ENCODE results near the gene YEATS2. TPM values are rescaled to one million over a fixed set of nuclear protein-coding genes. Genes with fewer than 3 reads are reported as not detected.

YEATS2 gene
- total RNA-seq, 1 experiment from 2014 or later: 38.6 TPM

DNA sequence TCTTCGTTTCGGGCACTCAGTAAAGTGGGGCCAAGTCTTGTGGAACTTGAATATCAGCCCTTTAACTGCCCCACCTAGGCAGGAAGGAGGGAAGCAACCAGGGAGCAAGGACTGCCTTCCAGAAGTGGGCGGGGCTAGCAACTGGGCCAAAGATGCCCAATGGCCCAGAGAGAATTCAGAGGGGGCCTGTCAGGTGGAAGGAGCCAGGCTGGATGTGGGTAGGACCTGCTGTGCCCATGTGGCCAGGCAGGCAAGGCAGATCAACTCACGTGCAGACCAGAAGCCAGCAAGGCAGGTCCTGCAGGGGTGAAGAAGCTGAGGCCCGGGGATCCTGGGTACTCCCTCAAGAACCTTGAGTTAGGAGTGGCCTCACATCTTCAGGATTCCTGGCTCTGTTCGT is 122.2 kb downstream of the YEATS2 start:
- ChIA-PET CTCF (no interaction called here), POLR2A (no interaction called here), RAD21 (ENCODE audit: low non-redundant PET in 1 of 2, low total read pairs in 2 of 2, uncharacterized antibody in 2 of 2, unreplicated experiment in 2 of 2) (no interaction called here)
- H4K20me1 ChIP-seq (ENCODE audit: insufficient read depth): no peaks in the 10 kb centered on the region
- H3K9me2 ChIP-seq (ENCODE audit: insufficient read depth): no peaks in the 10 kb centered on the region
- H3K4me3 ChIP-seq (replicated peaks in 1 of 2; ENCODE audit: low read depth in 1 of 2, low read length in 2 of 2): no peak overlapping the region
- BruUV-seq (replicated peaks): no TSS peak
- ATAC-seq (no peak), DNase-seq (ENCODE audit: low read depth, low spot score) (no peak)
- H3K36me3 ChIP-seq (ENCODE audit: control insufficient read depth in 1 of 2, insufficient read depth in 2 of 2, low read length in 2 of 2): no peaks in the 10 kb centered on the region
- no peak overlapping the region for H3K9ac ChIP-seq (ENCODE audit: low read length)
- no peak overlapping the region for H3K4me2 ChIP-seq (ENCODE audit: low read length)
- intact Hi-C loops (cut with micrococcal nuclease): no loop called here
- H3K27ac ChIP-seq (ENCODE audit: low read depth, low read length): no peak overlapping the region
- no peaks in the 10 kb centered on the region for H3K9me3 ChIP-seq (ENCODE audit: control insufficient read depth in 1 of 2, insufficient read depth in 1 of 2, low read depth in 1 of 2, low read length in 2 of 2)
- TF ChIP-seq, protein P1, sequence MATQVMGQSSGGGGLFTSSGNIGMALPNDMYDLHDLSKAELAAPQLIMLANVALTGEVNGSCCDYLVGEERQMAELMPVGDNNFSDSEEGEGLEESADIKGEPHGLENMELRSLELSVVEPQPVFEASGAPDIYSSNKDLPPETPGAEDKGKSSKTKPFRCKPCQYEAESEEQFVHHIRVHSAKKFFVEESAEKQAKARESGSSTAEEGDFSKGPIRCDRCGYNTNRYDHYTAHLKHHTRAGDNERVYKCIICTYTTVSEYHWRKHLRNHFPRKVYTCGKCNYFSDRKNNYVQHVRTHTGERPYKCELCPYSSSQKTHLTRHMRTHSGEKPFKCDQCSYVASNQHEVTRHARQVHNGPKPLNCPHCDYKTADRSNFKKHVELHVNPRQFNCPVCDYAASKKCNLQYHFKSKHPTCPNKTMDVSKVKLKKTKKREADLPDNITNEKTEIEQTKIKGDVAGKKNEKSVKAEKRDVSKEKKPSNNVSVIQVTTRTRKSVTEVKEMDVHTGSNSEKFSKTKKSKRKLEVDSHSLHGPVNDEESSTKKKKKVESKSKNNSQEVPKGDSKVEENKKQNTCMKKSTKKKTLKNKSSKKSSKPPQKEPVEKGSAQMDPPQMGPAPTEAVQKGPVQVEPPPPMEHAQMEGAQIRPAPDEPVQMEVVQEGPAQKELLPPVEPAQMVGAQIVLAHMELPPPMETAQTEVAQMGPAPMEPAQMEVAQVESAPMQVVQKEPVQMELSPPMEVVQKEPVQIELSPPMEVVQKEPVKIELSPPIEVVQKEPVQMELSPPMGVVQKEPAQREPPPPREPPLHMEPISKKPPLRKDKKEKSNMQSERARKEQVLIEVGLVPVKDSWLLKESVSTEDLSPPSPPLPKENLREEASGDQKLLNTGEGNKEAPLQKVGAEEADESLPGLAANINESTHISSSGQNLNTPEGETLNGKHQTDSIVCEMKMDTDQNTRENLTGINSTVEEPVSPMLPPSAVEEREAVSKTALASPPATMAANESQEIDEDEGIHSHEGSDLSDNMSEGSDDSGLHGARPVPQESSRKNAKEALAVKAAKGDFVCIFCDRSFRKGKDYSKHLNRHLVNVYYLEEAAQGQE (IDR thresholded peaks at IDR 0.05; ENCODE audit: low read depth): no peak
- TF ChIP-seq SIN3A (IDR thresholded peaks at IDR 0.05; ENCODE audit: low read depth) (no peak), YY1 (IDR thresholded peaks at IDR 0.05; ENCODE audit: extremely low read depth, insufficient replicate concordance, low read depth, low read length) (no peak), ELF1 (IDR thresholded peaks at IDR 0.05; ENCODE audit: borderline replicate concordance, low read depth) (no peak), EZH2 (IDR thresholded peaks at IDR 0.05) (no peak), EGR1 (IDR thresholded peaks at IDR 0.05; ENCODE audit: low read depth) (no peak)
- TF ChIP-seq, protein P2, sequence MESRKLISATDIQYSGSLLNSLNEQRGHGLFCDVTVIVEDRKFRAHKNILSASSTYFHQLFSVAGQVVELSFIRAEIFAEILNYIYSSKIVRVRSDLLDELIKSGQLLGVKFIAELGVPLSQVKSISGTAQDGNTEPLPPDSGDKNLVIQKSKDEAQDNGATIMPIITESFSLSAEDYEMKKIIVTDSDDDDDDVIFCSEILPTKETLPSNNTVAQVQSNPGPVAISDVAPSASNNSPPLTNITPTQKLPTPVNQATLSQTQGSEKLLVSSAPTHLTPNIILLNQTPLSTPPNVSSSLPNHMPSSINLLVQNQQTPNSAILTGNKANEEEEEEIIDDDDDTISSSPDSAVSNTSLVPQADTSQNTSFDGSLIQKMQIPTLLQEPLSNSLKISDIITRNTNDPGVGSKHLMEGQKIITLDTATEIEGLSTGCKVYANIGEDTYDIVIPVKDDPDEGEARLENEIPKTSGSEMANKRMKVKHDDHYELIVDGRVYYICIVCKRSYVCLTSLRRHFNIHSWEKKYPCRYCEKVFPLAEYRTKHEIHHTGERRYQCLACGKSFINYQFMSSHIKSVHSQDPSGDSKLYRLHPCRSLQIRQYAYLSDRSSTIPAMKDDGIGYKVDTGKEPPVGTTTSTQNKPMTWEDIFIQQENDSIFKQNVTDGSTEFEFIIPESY (IDR thresholded peaks at IDR 0.05; ENCODE audit: extremely low read depth, insufficient replicate concordance, low read length): no peak
- TF ChIP-seq, protein P3, sequence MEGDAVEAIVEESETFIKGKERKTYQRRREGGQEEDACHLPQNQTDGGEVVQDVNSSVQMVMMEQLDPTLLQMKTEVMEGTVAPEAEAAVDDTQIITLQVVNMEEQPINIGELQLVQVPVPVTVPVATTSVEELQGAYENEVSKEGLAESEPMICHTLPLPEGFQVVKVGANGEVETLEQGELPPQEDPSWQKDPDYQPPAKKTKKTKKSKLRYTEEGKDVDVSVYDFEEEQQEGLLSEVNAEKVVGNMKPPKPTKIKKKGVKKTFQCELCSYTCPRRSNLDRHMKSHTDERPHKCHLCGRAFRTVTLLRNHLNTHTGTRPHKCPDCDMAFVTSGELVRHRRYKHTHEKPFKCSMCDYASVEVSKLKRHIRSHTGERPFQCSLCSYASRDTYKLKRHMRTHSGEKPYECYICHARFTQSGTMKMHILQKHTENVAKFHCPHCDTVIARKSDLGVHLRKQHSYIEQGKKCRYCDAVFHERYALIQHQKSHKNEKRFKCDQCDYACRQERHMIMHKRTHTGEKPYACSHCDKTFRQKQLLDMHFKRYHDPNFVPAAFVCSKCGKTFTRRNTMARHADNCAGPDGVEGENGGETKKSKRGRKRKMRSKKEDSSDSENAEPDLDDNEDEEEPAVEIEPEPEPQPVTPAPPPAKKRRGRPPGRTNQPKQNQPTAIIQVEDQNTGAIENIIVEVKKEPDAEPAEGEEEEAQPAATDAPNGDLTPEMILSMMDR (IDR thresholded peaks at IDR 0.05 in 2 of 3, conservative IDR thresholded peaks at IDR 0.05 in 1 of 3; ENCODE audit: borderline replicate concordance in 1 of 3, insufficient read depth in 1 of 3, low read depth in 2 of 3, low read length in 2 of 3): no peak
- no peak overlapping the region for H2AFZ ChIP-seq (ENCODE audit: low read depth, low read length, poor library complexity, severe bottlenecking)
- H3K4me1 ChIP-seq (ENCODE audit: control insufficient read depth in 1 of 2, insufficient read depth in 2 of 2, low read length in 2 of 2): peaks cover 7 to 9% of the 10 kb centered on the region in 2 experiments; a peak in 3 of 4 replicates
- no peaks in the 10 kb centered on the region for H3K27me3 ChIP-seq (ENCODE audit: insufficient read depth, low read length)
- H3K79me2 ChIP-seq (ENCODE audit: insufficient read depth, low read length): peaks cover 4% of the 10 kb centered on the region; the same call in 1 of the 2 replicates

All from HCT116 (cell line).